ENCODE measurements around the gene KRT86.

The KRT86 gene

DNA sequence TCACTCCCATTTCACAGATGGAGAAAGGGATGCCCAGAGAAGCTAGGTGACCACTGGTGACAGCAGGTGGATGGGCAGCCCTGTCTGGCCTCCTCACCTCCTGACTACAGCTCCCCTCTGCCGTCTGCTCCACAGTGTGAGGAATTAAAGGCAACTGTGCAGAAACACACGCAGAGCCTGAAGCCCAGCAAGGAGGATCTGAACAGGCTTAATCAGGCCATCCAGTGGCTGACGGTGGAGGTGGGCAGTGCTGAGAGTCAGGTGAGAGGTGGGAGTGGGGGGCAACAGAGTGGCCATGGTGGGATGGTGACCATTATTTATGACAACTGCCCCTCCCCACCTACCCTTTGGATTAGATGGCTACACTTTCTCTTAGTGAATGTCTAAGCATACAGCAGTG lies 1.2 kb downstream of the KRT86 start:
- no peak for TF ChIP-seq USF1 (IDR thresholded peaks at IDR 0.05)
- TF ChIP-seq CEBPB (IDR thresholded peaks at IDR 0.05) = no peak
- no peak for TF ChIP-seq CREB1 (IDR thresholded peaks at IDR 0.05; ENCODE audit: low read depth)
- TF ChIP-seq TEAD4 (IDR thresholded peaks at IDR 0.05) = no peak
- TF ChIP-seq, protein P1, sequence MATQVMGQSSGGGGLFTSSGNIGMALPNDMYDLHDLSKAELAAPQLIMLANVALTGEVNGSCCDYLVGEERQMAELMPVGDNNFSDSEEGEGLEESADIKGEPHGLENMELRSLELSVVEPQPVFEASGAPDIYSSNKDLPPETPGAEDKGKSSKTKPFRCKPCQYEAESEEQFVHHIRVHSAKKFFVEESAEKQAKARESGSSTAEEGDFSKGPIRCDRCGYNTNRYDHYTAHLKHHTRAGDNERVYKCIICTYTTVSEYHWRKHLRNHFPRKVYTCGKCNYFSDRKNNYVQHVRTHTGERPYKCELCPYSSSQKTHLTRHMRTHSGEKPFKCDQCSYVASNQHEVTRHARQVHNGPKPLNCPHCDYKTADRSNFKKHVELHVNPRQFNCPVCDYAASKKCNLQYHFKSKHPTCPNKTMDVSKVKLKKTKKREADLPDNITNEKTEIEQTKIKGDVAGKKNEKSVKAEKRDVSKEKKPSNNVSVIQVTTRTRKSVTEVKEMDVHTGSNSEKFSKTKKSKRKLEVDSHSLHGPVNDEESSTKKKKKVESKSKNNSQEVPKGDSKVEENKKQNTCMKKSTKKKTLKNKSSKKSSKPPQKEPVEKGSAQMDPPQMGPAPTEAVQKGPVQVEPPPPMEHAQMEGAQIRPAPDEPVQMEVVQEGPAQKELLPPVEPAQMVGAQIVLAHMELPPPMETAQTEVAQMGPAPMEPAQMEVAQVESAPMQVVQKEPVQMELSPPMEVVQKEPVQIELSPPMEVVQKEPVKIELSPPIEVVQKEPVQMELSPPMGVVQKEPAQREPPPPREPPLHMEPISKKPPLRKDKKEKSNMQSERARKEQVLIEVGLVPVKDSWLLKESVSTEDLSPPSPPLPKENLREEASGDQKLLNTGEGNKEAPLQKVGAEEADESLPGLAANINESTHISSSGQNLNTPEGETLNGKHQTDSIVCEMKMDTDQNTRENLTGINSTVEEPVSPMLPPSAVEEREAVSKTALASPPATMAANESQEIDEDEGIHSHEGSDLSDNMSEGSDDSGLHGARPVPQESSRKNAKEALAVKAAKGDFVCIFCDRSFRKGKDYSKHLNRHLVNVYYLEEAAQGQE (IDR thresholded peaks at IDR 0.05; ENCODE audit: low read depth) = no peak
- TF ChIP-seq FOXM1 (IDR thresholded peaks at IDR 0.05; ENCODE audit: borderline replicate concordance, low read depth) = no peak
- TF ChIP-seq NFIC (IDR thresholded peaks at IDR 0.05) = no peak
- TF ChIP-seq ZBTB7A (IDR thresholded peaks at IDR 0.05; ENCODE audit: low read depth) = no peak
- no peak for TF ChIP-seq TCF12 (IDR thresholded peaks at IDR 0.05; ENCODE audit: low read depth)
- no peak for TF ChIP-seq RAD21 (IDR thresholded peaks at IDR 0.05; ENCODE audit: low read depth)
- TF ChIP-seq EGR1 (IDR thresholded peaks at IDR 0.05) = no peak
- no peak for TF ChIP-seq YY1 (IDR thresholded peaks at IDR 0.05; ENCODE audit: low read depth)
- no peak for TF ChIP-seq MAX (IDR thresholded peaks at IDR 0.05)
- TF ChIP-seq EP300 (IDR thresholded peaks at IDR 0.05; ENCODE audit: borderline replicate concordance) = no peak
- TF ChIP-seq TAF1 (IDR thresholded peaks at IDR 0.05; ENCODE audit: low read depth) = no peak

DNA sequence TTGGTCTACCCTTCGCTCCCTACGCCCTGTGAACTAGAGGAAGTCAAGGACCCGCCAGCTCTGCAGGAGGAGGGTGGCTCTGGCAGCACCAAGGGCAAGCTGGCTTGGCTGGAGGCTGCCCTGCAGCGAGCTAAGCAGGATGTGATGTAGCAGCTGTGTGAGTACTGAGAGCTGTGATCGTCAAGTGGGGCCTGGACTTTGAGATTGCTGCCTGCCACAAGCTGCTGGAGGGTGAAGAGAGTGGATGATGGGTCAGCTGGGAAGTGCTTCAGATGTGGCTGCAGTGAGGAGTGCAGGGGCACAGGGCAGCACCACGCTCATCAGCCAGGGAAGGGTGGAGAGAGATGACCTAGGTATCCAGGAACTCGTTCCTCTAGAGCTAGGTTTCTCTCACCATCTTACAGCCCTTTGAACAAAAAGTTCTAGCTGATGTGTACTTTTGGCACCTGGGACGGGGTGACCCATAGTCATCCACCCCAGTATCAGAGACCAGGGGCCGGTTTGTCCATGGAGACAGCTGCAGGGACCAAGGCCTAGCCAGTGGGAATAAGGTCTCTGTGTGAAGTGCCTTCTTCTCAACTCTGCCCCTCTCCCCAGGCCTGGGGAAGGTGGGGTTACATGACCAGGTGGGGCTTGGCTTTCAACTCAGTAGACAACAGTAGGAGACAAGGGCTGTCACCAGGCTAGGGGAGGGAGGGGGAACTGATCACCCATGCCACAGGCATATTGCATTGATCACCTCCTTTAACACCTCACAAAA lies 3.2 kb downstream of the KRT86 start:
- no peak for TF ChIP-seq MAX (IDR thresholded peaks at IDR 0.05)
- TF ChIP-seq CEBPB (IDR thresholded peaks at IDR 0.05) = no peak
- TF ChIP-seq EP300 (IDR thresholded peaks at IDR 0.05; ENCODE audit: borderline replicate concordance) = no peak
- no peak for TF ChIP-seq RAD21 (IDR thresholded peaks at IDR 0.05; ENCODE audit: low read depth)
- no peak for TF ChIP-seq CREB1 (IDR thresholded peaks at IDR 0.05; ENCODE audit: low read depth)
- no peak for TF ChIP-seq EGR1 (IDR thresholded peaks at IDR 0.05)
- no peak for TF ChIP-seq TCF12 (IDR thresholded peaks at IDR 0.05; ENCODE audit: low read depth)
- TF ChIP-seq NFIC (IDR thresholded peaks at IDR 0.05) = no peak
- no peak for TF ChIP-seq USF1 (IDR thresholded peaks at IDR 0.05)
- TF ChIP-seq, protein P1 (IDR thresholded peaks at IDR 0.05; ENCODE audit: low read depth) = no peak
- no peak for TF ChIP-seq FOXM1 (IDR thresholded peaks at IDR 0.05; ENCODE audit: borderline replicate concordance, low read depth)
- no peak for TF ChIP-seq YY1 (IDR thresholded peaks at IDR 0.05; ENCODE audit: low read depth)
- TF ChIP-seq ZBTB7A (IDR thresholded peaks at IDR 0.05; ENCODE audit: low read depth) = no peak
- TF ChIP-seq TAF1 (IDR thresholded peaks at IDR 0.05; ENCODE audit: low read depth) = no peak
- TF ChIP-seq TEAD4 (IDR thresholded peaks at IDR 0.05) = no peak

GRCh38 chr12:52278575-52279421 lies 4.4 kb downstream of the KRT86 start:
- no peak for TF ChIP-seq CREB1 (IDR thresholded peaks at IDR 0.05; ENCODE audit: low read depth)
- TF ChIP-seq EP300 (IDR thresholded peaks at IDR 0.05; ENCODE audit: borderline replicate concordance) = no peak
- TF ChIP-seq MAX (IDR thresholded peaks at IDR 0.05) = peak; percentile 10; the same call in 1 of the 2 replicates
- TF ChIP-seq CEBPB (IDR thresholded peaks at IDR 0.05) = no peak
- TF ChIP-seq TAF1 (IDR thresholded peaks at IDR 0.05; ENCODE audit: low read depth) = peak; percentile 34; the same call in 1 of the 2 replicates
- TF ChIP-seq RAD21 (IDR thresholded peaks at IDR 0.05; ENCODE audit: low read depth) = peak; percentile 92
- peak; percentile 51; the same call in 1 of the 2 replicates for TF ChIP-seq TEAD4 (IDR thresholded peaks at IDR 0.05)
- TF ChIP-seq ZBTB7A (IDR thresholded peaks at IDR 0.05; ENCODE audit: low read depth) = peak; percentile 36; the same call in 1 of the 2 replicates
- no peak for TF ChIP-seq TCF12 (IDR thresholded peaks at IDR 0.05; ENCODE audit: low read depth)
- TF ChIP-seq YY1 (IDR thresholded peaks at IDR 0.05; ENCODE audit: low read depth) = 0 out of 2 replicates have a peak, but pooled peaks have one; percentile 41
- TF ChIP-seq, protein P1 (IDR thresholded peaks at IDR 0.05; ENCODE audit: low read depth) = no peak
- no peak for TF ChIP-seq FOXM1 (IDR thresholded peaks at IDR 0.05; ENCODE audit: borderline replicate concordance, low read depth)
- TF ChIP-seq EGR1 (IDR thresholded peaks at IDR 0.05) = no peak
- no peak for TF ChIP-seq NFIC (IDR thresholded peaks at IDR 0.05)
- no peak for TF ChIP-seq USF1 (IDR thresholded peaks at IDR 0.05)
